ENCODE measurements around the gene ADAM12. TPM values are rescaled to one million over a fixed set of nuclear protein-coding genes. Genes with fewer than 3 reads are reported as not detected.

Gene ADAM12
- total RNA-seq, 1 experiment from 2014 or later, result 0.24 TPM

- Histone ChIP-seq H2BK20ac (ENCODE audit: low read depth, low read length, poor library complexity, severe bottlenecking) (no peak overlapping the region), H3K79me2 (ENCODE audit: insufficient read depth, low read length) (no peaks in the 10 kb centered on the region), H3K18ac (ENCODE audit: insufficient read length, low read depth, low read length) (no peak overlapping the region), H3K9me3 (ENCODE audit: control insufficient read depth, low read depth, low read length) (no peaks in the 10 kb centered on the region), H3K14ac (ENCODE audit: insufficient read depth, low read length) (no peak overlapping the region), H3K4ac (ENCODE audit: low read depth, low read length) (no peak overlapping the region), H2BK15ac (ENCODE audit: low read depth, low read length) (no peak overlapping the region), H4K91ac (ENCODE audit: insufficient read length, low read depth, low read length) (no peak overlapping the region), H4K8ac (replicated peaks; ENCODE audit: insufficient read length, low read depth, low read length) (no peak overlapping the region), H3K79me1 (ENCODE audit: insufficient read depth, low read depth, low read length, poor library complexity, severe bottlenecking) (no peaks in the 10 kb centered on the region), H3K4me2 (ENCODE audit: insufficient read depth, insufficient read length, low read length) (no peak overlapping the region), H2AFZ (ENCODE audit: low read length) (no peak overlapping the region), H3K27ac (ENCODE audit: insufficient read length, low read depth, low read length) (no peak overlapping the region), H2AK5ac (ENCODE audit: insufficient read length, low read length) (no peak overlapping the region), H2BK120ac (ENCODE audit: low read depth, low read length, poor library complexity, severe bottlenecking) (no peak overlapping the region), H3K9ac (ENCODE audit: extremely low read depth, insufficient read length, low read length) (no peak overlapping the region), H2BK12ac (ENCODE audit: insufficient read length, low read depth, low read length) (no peak overlapping the region), H3K23me2 (ENCODE audit: insufficient read length, low read depth, low read length, poor library complexity, severe bottlenecking) (no peaks in the 10 kb centered on the region), H4K20me1 (ENCODE audit: control insufficient read depth, insufficient read depth, insufficient read length) (no peaks in the 10 kb centered on the region), H3K56ac (ENCODE audit: insufficient read length, low read depth, low read length) (no peak overlapping the region), H2BK5ac (ENCODE audit: insufficient read length, low read length) (no peak overlapping the region), H3K23ac (ENCODE audit: insufficient read length, low read depth, low read length) (no peak overlapping the region), H3K27me3 (ENCODE audit: insufficient read depth, low read length) (no peaks in the 10 kb centered on the region), H3T11ph (ENCODE audit: low read length) (no peak overlapping the region), H4K5ac (ENCODE audit: insufficient read length, low read depth, low read length) (no peak overlapping the region), H3K4me1 (ENCODE audit: insufficient read depth, low read length) (no peaks in the 10 kb centered on the region)
- Mint-ChIP-seq H3K4me3 (no peak overlapping the region), H3K9me3 (peaks cover 10 to 11% of the 10 kb centered on the region in 2 experiments), H3K4me1 (0 out of 4 replicates have a peak, but pooled peaks cover 2% of the 10 kb centered on the region in 2 experiments), H3K27me3 (ENCODE audit: low read depth) (no peaks in the 10 kb centered on the region; the same call in 1 of the 2 replicates), H3K27ac (no peak overlapping the region), H3K36me3 (ENCODE audit: insufficient read depth in 1 of 3, low read depth in 3 of 3) (peaks cover 0 to 14% (median 2%) of the 10 kb centered on the region in 3 experiments; a peak in 3 of 7 replicates)
- no peak for TF ChIP-seq CTCF (conservative IDR thresholded peaks at IDR 0.05)
- no CpG with 5 or more reads among the region's 5 CpGs for WGBS (ENCODE audit: extremely low coverage, insufficient read length, low lambda C conversion rate)
- DNase-seq, result no peak
Measured at GRCh38 chr10:126294451-126294850, 93.8 kb downstream of the ADAM12 start.

All from H9 (cell line).